GM21528 (cell line): ENCODE data around the gene CEND1.

ENCODE experiments used
- ATAC-seq: cut with Tn5 transposase; IDR thresholded peaks from one replicate; pipeline ENCODE4 v1.9.1; 2021; ENCODE audit warnings: mild to moderate bottlenecking, moderate library complexity; ENCODE audit not compliant: unreplicated experiment, low FRiP score

Gene CEND1

GRCh38 chr11:813072-813455 is 23.2 kb upstream of the CEND1 start:
- no peak for ATAC-seq

- no peak for ATAC-seq
Observed at GRCh38 chr11:812390-812789, 22.5 kb upstream of the CEND1 start.

GRCh38 chr11:811446-812245 is 21.8 kb upstream of the CEND1 start:
- ATAC-seq: no peak

- ATAC-seq: no peak
Observed at GRCh38 chr11:810040-810567, 20.2 kb upstream of the CEND1 start.

GRCh38 chr11:809287-810039 is 19.6 kb upstream of the CEND1 start, which contains the start of gene RPLP2:
TSS of gene RPLP2 (plus strand) at chr11:809967. CDS start at chr11:810235, 268 bp downstream.
- peak; percentile 70 for ATAC-seq

GRCh38 chr11:808427-809286 is 18.8 kb upstream of the CEND1 start:
- ATAC-seq: no peak

GRCh38 chr11:804599-804964 is 14.7 kb upstream of the CEND1 start:
- no peak for ATAC-seq

- ATAC-seq: no peak
Observed at GRCh38 chr11:803770-804598, 14.1 kb upstream of the CEND1 start.

GRCh38 chr11:803467-803742 is 13.5 kb upstream of the CEND1 start:
- no peak for ATAC-seq

- ATAC-seq: no peak
Observed at GRCh38 chr11:802693-803466, 13.0 kb upstream of the CEND1 start.

- ATAC-seq: no peak
Observed at GRCh38 chr11:802018-802617, 12.2 kb upstream of the CEND1 start.

GRCh38 chr11:801097-801780 is 11.3 kb upstream of the CEND1 start:
- ATAC-seq: no peak

GRCh38 chr11:800473-800872 is 10.6 kb upstream of the CEND1 start:
- no peak for ATAC-seq

GRCh38 chr11:799641-800316 is 9.9 kb upstream of the CEND1 start:
- ATAC-seq: no peak

GRCh38 chr11:798093-798713 is 8.3 kb upstream of the CEND1 start, which contains the start of gene SLC25A22:
TSS of gene SLC25A22 (minus strand) at chr11:798281. CDS start at chr11:795006, 3,275 bp downstream.
- peak; percentile 51 for ATAC-seq

GRCh38 chr11:797296-798092 is 7.6 kb upstream of the CEND1 start:
- ATAC-seq: peak; percentile 33
